CD14-positive monocyte (primary cell): Measurements from ENCODE around the gene POLR3G. TPM values are rescaled to one million over a fixed set of nuclear protein-coding genes. Genes with fewer than 3 reads are reported as not detected.

Experiments
- DNase-seq, 3 donors: peaks; one replicate each; pipeline ENCODE4 v3.0.0-alpha.2; 2011 to 2022
- H2AFZ ChIP-seq: 2 replicates; pipeline ENCODE4 v1.6.0; 2012; ENCODE audit warnings: mild to moderate bottlenecking, low read depth, low read length, inconsistent platforms; ENCODE audit not compliant: insufficient read depth, poor library complexity, severe bottlenecking
- H3K27ac ChIP-seq, 2 donors: 1 replicate in 1 of 2; 2 replicates in 1 of 2; pipeline ENCODE4 v1.5.1; 2012 to 2013; ENCODE audit warnings: low read length in 2 of 2, control low read depth in 1 of 2, inconsistent platforms in 1 of 2, low read depth in 1 of 2, mild to moderate bottlenecking in 1 of 2
- H3K27me3 ChIP-seq, 2 donors: one replicate each; pipeline versions ENCODE4 v1.6.0 to v1.6.1; 2011 to 2013; ENCODE audit warnings: low read length in 2 of 2; ENCODE audit not compliant: control insufficient read depth in 2 of 2, insufficient read depth in 2 of 2
- H3K36me3 ChIP-seq, 2 donors: replicated peaks in 1 of 2; 1 replicate in 1 of 2; 2 replicates in 1 of 2; pipeline versions ENCODE4 v1.5.1 to v1.6.1; 2012 to 2013; ENCODE audit warnings: low read length in 2 of 2, control low read depth in 1 of 2, inconsistent platforms in 1 of 2, mild to moderate bottlenecking in 1 of 2; ENCODE audit not compliant: insufficient read depth in 2 of 2, control insufficient read depth in 1 of 2
- H3K4me1 ChIP-seq, 2 donors: 1 replicate in 1 of 2; 2 replicates in 1 of 2; pipeline versions ENCODE4 v1.5.1 to v1.6.1; 2012 to 2013; ENCODE audit warnings: low read length in 2 of 2, control low read depth in 1 of 2, inconsistent platforms in 1 of 2, mild to moderate bottlenecking in 1 of 2, moderate library complexity in 1 of 2; ENCODE audit not compliant: insufficient read depth in 2 of 2, control insufficient read depth in 1 of 2
- H3K4me2 ChIP-seq: replicated peaks from 2 replicates; pipeline ENCODE3; 2012; ENCODE audit warnings: low read length, moderate library complexity, mild to moderate bottlenecking; ENCODE audit not compliant: poor library complexity, severe bottlenecking; ENCODE audit errors: extremely low read depth
- H3K4me3 ChIP-seq, 3 experiments: fragments of 200-600 bp in 1 of 3; sonication (generic) in 1 of 3; replicated peaks in 1 of 3; 1 replicate in 2 of 3; 2 replicates in 1 of 3; pipeline ENCODE4 v1.5.1; 2011 to 2013; ENCODE audit warnings: low read length in 3 of 3, mild to moderate bottlenecking in 3 of 3, control low read depth in 2 of 3, low read depth in 2 of 3, inconsistent platforms in 1 of 3, moderate library complexity in 1 of 3
- H3K79me2 ChIP-seq: 2 replicates; pipeline ENCODE4 v1.6.0; 2012; ENCODE audit warnings: mild to moderate bottlenecking, control low read depth, inconsistent platforms, low read length, moderate library complexity; ENCODE audit not compliant: insufficient read depth
- H3K9ac ChIP-seq: 2 replicates; pipeline ENCODE4 v1.6.0; 2017; ENCODE audit warnings: low read length, mild to moderate bottlenecking; ENCODE audit not compliant: insufficient read depth, poor library complexity, severe bottlenecking
- H3K9me3 ChIP-seq, 2 donors: replicated peaks in 1 of 2; 1 replicate in 1 of 2; 2 replicates in 1 of 2; pipeline versions ENCODE4 v1.5.1 to v1.6.1; 2012 to 2013; ENCODE audit warnings: low read length in 2 of 2, control low read depth in 1 of 2; ENCODE audit not compliant: control insufficient read depth in 1 of 2, insufficient read depth in 1 of 2
- H4K20me1 ChIP-seq: 2 replicates; pipeline ENCODE4 v1.6.0; 2012; ENCODE audit warnings: mild to moderate bottlenecking, low read length, control low read depth, moderate library complexity; ENCODE audit not compliant: insufficient read depth
- H3K27ac Mint-ChIP-seq, 7 donors: one replicate each; pipeline ENCODE4 v1.8.0; 2020; ENCODE audit warnings: mild to moderate bottlenecking in 7 of 7, mixed read lengths in 7 of 7, moderate library complexity in 6 of 7, inconsistent platforms in 2 of 7
- H3K27me3 Mint-ChIP-seq, 3 donors: one replicate each; pipeline ENCODE4 v1.8.0; 2021 to 2022; ENCODE audit warnings: low read depth in 3 of 3, mild to moderate bottlenecking in 3 of 3, mixed read lengths in 3 of 3, moderate library complexity in 3 of 3, inconsistent platforms in 1 of 3
- H3K36me3 Mint-ChIP-seq, 2 donors: one replicate each; pipeline ENCODE4 v1.8.0; 2020; ENCODE audit warnings: mixed read lengths in 2 of 2, inconsistent platforms in 1 of 2, mild to moderate bottlenecking in 1 of 2
- H3K4me1 Mint-ChIP-seq: one replicate; pipeline ENCODE4 v1.8.0; 2020; ENCODE audit warnings: mild to moderate bottlenecking, mixed read lengths
- H3K4me3 Mint-ChIP-seq, 2 donors: one replicate each; pipeline ENCODE4 v1.8.0; 2020; ENCODE audit warnings: mild to moderate bottlenecking in 2 of 2, mixed read lengths in 2 of 2, moderate library complexity in 1 of 2
- H3K9me3 Mint-ChIP-seq, 7 donors: one replicate each; pipeline ENCODE4 v1.8.0; 2020 to 2022; ENCODE audit warnings: mixed read lengths in 7 of 7, mild to moderate bottlenecking in 6 of 7, moderate library complexity in 6 of 7, inconsistent platforms in 2 of 7
- CTCF ChIP-seq: fragments of 200-600 bp; IDR thresholded peaks from one replicate; pipeline ENCODE4 v1.8.0; 2022; ENCODE audit warnings: antibody characterized with exemption, mild to moderate bottlenecking
- WGBS: methylation state at CpG from one replicate; pipeline ENCODE4 v1.1.5; 2013; ENCODE audit warnings: missing lambda C conversion rate; ENCODE audit not compliant: insufficient coverage; 5-methylcytosine and 5-hydroxymethylcytosine counted together
- intact Hi-C, 2 donors: fragments of 100-400 bp; cut with micrococcal nuclease; formaldehyde crosslinking; loops; one replicate each; pipeline versions ENCODE4 v1.15.0 to v1.15.1; 2023
- polyA plus RNA-seq, 3 donors: library from polyadenylated mRNA; depleted of rRNA in 1 of 3; unstranded in 2 of 3; stranded (reverse) in 1 of 3; fragments of 300-500 nt in 2 of 3; fragments of >200 nt in 1 of 3; fragmentation: Illumina TruSeq in 2 of 3; gene quantifications; 1 replicate in 2 of 3; 2 replicates in 1 of 3; pipeline ENCODE4 v1.2.3, GENCODE V29; 2012 to 2021

The POLR3G gene
- polyA plus RNA-seq, 3 donors: 0.07 to 0.36 (median 0.13) TPM

GRCh38 chr5:90495146-90495545, 20.5 kb downstream of the POLR3G start:
- Histone ChIP-seq H3K27me3 (no peaks in the 10 kb centered on the region), H3K79me2 (no peaks in the 10 kb centered on the region), H3K4me2 (no peak overlapping the region), H3K4me3 (no peak overlapping the region), H3K9ac (no peak overlapping the region), H3K4me1 (no peaks in the 10 kb centered on the region), H2AFZ (no peak overlapping the region), H4K20me1 (no peaks in the 10 kb centered on the region), H3K27ac (no peak overlapping the region), H3K9me3 (no peaks in the 10 kb centered on the region), H3K36me3 (no peaks in the 10 kb centered on the region)
- TF ChIP-seq CTCF: no peak
- Mint-ChIP-seq H3K4me1 (no peaks in the 10 kb centered on the region), H3K27me3 (no peaks in the 10 kb centered on the region), H3K4me3 (no peak overlapping the region), H3K27ac (no peak overlapping the region), H3K36me3 (no peaks in the 10 kb centered on the region), H3K9me3 (peaks cover 0 to 4% (median 2%) of the 10 kb centered on the region in 7 donors)
- DNase-seq: no peak
- intact Hi-C loops: no loop called here
- no CpG with 5 or more reads among the region's 1 CpG for WGBS

DNA sequence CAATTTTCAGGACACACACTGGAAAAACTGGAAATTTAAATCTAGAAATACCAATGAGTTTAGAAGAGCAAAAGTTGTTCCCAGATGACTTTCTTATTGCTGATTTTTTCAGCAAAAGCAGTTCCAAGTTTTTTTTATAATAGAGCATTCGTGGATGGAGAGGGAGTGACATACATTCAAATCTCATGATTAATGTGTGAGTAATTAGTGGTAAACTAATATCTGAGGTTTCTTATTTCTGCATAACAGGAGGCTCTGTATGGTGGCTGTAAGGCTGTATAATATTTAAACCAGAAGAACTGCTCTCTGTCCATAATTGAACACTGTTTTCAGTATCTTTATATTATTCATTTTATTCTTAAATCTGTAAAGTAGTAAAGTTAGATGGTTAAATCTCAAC, 28.9 kb downstream of the POLR3G start:
- no CpG with 5 or more reads among the region's 1 CpG for WGBS

More for the DNA sequence above, 28.9 kb downstream of the POLR3G start:
- Histone ChIP-seq H3K27me3 (no peaks in the 10 kb centered on the region), H3K4me3 (no peak overlapping the region), H4K20me1 (no peaks in the 10 kb centered on the region), H3K9me3 (no peaks in the 10 kb centered on the region), H2AFZ (no peak overlapping the region), H3K9ac (no peak overlapping the region), H3K4me2 (no peak overlapping the region), H3K4me1 (no peaks in the 10 kb centered on the region), H3K79me2 (no peaks in the 10 kb centered on the region), H3K36me3 (no peaks in the 10 kb centered on the region), H3K27ac (no peak overlapping the region)
- TF ChIP-seq CTCF: no peak
- Mint-ChIP-seq H3K4me3 (no peak overlapping the region), H3K27ac (no peak overlapping the region), H3K27me3 (no peaks in the 10 kb centered on the region), H3K36me3 (no peaks in the 10 kb centered on the region), H3K9me3 (no peaks in the 10 kb centered on the region), H3K4me1 (no peaks in the 10 kb centered on the region)
- intact Hi-C loops: no loop called here
- DNase-seq: no peak
